HG03469 (cell line): ENCODE measurements around the gene NRDE2.
"Not testable (repeated sequence)": the region's sequence is repeated elsewhere in the genome, so short reads cannot be mapped to it uniquely, and the experiment has no call there.

Experiments used
- ATAC-seq: cut with Tn5 transposase; IDR thresholded peaks from one replicate; pipeline ENCODE4 v1.9.1; 2021; ENCODE audit warnings: mild to moderate bottlenecking, moderate library complexity, moderate number of reproducible peaks; ENCODE audit not compliant: unreplicated experiment

Gene NRDE2

GRCh38 chr14:90275458-90275814, 56.3 kb downstream of the NRDE2 start:
- no peak for ATAC-seq

- no peak for ATAC-seq
These were observed 56.8 kb downstream of the NRDE2 start for GRCh38 chr14:90274808-90275457.

DNA sequence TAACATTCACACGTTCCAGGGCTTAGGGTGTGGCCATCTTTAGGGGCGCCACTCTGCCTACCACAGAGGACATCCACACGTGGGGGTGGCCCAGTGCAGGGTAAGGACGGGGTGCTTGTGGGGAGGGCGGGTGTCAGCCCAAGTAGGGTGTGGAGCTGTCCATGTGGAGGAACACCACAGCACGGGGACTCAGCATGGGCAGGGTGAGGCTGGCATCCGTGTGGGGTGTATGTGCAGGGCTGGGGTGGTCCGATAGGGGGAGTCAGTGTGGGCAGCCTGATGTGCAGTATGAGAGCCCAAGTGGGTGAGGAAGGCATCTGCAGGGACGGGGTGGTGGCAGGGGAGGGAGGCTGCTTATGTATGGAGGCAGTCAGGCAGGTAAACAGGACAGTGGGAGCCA, 57.7 kb downstream of the NRDE2 start:
- ATAC-seq: no peak

DNA sequence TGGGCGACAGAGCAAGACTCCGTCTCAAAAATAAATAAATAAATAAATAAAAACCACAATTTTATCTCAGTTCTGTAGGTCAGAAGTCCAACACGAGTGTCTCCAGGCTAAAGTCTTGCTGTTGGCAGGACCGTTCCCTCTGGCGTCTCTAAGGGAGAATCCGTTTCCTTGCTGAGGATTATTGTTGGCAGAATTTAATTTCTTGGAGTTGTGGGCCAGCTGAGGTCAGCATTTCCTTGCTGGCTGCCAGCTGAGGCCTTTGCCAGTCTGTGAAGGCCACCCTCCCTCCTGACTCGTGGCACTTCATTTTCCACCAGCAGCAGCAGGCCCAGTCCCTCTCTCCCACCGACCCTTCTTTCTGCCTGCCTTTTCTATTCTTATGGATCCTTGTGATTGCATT, 58.2 kb downstream of the NRDE2 start:
- no peak for ATAC-seq

- ATAC-seq: no peak
These were observed 59.2 kb downstream of the NRDE2 start for GRCh38 chr14:90272523-90272922.

DNA sequence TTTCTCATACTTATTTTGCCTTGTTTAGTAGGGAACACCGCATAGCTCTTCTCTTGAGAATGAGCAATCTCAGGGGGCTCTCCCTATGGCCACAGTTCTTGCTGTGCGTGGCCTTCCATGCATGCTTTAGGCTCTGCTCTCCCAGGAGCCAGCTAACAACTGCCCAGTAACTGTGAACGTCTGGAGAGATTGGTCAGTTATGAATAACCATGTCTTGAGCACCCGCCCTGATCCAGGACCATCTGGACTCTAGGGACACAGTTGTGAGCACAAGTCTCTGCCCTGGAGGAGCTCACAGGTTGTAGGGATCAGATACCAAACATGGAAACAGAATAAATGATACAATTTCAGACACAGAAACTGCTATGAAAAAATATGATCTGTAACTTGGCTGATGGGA, 63.3 kb downstream of the NRDE2 start:
- ATAC-seq: no peak

- ATAC-seq: no peak
These were observed 65.1 kb downstream of the NRDE2 start for GRCh38 chr14:90266441-90267154.

GRCh38 chr14:90263748-90264449, 67.8 kb downstream of the NRDE2 start:
- ATAC-seq: peak; percentile 71

- ATAC-seq: peak; percentile 92
These were observed 75.2 kb downstream of the NRDE2 start, which contains the start of gene PSMC1 for GRCh38 chr14:90256354-90257131. Gene PSMC1, plus strand, starts transcription at chr14:90256553. Its CDS starts 45 bp downstream, at chr14:90256598.

- ATAC-seq: no peak
These were observed 75.9 kb downstream of the NRDE2 start for GRCh38 chr14:90255871-90256270.

- ATAC-seq: no peak
These were observed 77.9 kb downstream of the NRDE2 start for GRCh38 chr14:90253826-90254225.

DNA sequence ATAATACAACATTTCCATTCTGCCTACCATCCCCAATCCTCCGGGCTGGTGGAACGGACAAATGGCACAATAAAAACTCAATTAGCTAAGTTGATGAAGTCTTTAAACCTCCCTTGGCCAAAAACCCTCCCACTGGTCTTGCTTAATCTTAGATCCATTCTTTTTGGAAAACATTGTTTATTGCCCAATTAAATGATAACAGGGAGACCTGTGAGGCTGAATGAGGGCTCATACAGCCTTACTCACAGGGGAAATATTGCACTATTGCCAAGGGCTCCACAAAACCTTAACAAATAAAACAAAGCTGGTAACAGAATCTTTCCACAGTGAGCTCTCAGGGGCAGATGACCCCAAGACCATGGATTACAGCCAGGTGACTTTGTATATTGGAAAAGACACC, 83.1 kb downstream of the NRDE2 start:
- ATAC-seq: no peak

DNA sequence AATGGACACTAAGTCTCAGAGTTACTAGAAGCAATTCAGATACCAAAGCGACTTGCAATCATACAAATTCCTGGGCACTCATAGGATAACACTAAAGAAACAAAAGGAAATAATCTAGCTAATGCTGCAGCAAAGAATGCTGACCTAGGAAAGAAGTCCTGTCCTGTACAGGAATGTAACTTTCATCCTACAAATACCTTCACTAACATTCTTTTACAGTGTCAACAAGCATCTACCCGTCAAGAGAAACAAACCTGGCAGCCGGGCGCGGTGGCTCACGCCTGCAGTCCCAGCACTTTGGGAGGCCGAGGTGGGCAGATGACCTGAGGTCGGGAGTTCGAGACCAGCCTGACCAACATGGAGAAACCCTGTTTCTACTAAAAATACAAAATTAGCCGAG, 84.3 kb downstream of the NRDE2 start:
- not testable (repeated sequence) for ATAC-seq

- ATAC-seq: no peak
These were observed 84.8 kb downstream of the NRDE2 start for GRCh38 chr14:90246936-90247335.

DNA sequence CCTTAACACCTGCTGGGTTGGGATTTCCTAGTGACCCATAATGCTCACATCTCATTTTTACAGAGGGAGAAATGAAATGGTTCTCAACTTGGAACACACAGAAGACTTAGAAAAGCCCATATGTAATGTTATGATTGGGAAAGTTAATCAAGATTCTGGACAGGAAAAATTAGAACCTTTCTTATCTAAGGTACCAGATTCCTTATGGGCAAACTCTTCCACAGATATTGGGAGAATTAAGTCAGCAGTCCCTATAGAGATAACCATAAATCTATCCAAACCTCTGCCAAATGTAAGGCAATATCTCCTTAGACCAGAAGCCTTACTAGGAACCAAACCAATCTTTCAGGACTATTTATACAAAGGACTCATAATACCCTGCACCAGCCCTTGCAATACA, 89.3 kb downstream of the NRDE2 start:
- no peak for ATAC-seq

- no peak for ATAC-seq
These were observed 92.6 kb downstream of the NRDE2 start for GRCh38 chr14:90239139-90239538.

DNA sequence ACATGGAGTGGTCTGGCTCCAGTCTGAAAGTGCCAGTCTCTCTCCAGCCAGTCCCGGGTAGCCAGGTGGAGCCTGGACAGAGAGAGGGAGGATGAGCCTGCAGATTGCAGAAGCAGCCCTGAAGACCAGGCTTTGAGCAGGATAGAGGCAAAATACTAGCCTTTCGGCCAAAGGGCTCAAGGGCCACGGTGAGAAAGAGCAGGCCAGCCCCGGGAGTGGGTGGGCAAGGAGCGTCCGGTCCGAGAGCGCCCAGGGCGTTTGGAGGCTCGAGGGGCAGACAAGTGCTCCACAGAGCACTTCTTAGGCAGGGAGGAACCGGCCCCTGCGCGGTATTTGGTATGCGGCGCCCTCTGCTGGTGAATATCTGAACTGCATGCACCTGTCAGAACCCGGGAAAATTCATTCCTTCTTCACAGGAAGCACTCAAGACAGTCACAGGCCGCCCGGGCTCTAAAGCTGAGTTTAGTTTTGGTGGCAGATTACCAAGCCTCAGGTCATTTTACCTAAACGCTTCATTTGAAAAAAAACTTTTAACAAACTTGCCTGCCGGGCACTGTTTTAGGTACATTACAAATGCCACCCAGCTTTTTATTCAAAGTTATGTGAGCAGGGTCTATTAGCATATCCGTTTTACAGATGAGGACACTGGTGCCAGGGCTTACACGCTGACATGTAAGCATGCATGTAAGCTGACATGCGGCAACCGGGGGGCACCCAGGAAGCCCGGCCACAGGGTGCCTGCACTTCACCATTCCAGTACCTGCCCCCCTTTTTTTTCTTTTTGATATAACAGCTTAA, 96.4 kb downstream of the NRDE2 start:
- no peak for ATAC-seq

- ATAC-seq: not testable (repeated sequence)
These were observed 101.8 kb downstream of the NRDE2 start for GRCh38 chr14:90229942-90230341.

DNA sequence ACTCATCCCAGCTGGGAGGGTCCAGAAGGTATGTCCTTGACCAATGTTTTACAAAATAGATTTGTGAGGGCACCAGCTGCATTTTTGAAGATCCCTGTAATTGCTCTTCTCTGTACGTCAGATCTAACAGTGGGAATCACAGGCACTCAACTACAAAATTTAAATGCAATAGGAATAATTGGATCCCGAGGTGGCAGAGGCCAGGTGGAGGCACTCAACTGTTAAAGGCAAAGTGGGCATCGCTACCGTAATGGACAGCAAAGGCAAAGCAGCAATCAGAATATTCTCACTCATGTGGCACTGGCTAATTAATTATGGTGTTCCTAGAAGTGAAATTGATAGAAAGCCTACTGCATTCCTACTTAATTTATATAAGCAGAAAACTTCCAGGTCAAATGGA, 103.3 kb downstream of the NRDE2 start:
- no peak for ATAC-seq
